IMR-90 (cell line): Measurements from ENCODE around the gene GYPB. TPM values are rescaled to one million over a fixed set of nuclear protein-coding genes. Genes with fewer than 3 reads are reported as not detected.

Experiments
- ATAC-seq: fragments of 200-7000 bp; cut with Tn5 transposase; 2 replicates; pipeline ENCODE4 v1.9.1; 2020; ENCODE audit warnings: low read depth, mild to moderate bottlenecking, moderate library complexity
- BruUV-seq: library from RNA; stranded (reverse); fragments of 400-500 nt; replicated peaks from 2 replicates; lab custom pipeline; 2021; lab: Mats Ljungman, UMichigan
- CTCF ChIA-PET: fragments of 300-600 bp; formaldehyde crosslinking; extraction: SDS; loops from one replicate; lab custom pipeline; 2021; ENCODE audit warnings: antibody characterized with exemption; lab: Yijun Ruan, JAX
- POLR2A ChIA-PET: fragments of 300-600 bp; sonication (Branson Sonifier 250); formaldehyde crosslinking; loops from one replicate; lab custom pipeline; 2022; ENCODE audit warnings: antibody characterized with exemption; ENCODE audit not compliant: unreplicated experiment; lab: Charles Lee
- DNase-seq: peaks from one replicate; pipeline ENCODE4 v3.0.0; 2013
- H2AFZ ChIP-seq: replicated peaks from 2 replicates; pipeline ENCODE3; 2013; ENCODE audit warnings: low read length, mild to moderate bottlenecking; ENCODE audit not compliant: poor library complexity
- H2AK5ac ChIP-seq: 2 replicates; pipeline ENCODE4 v1.6.1; 2013; ENCODE audit warnings: low read depth, low read length, inconsistent platforms
- H2AK9ac ChIP-seq: replicated peaks from 2 replicates; pipeline ENCODE3; 2013; ENCODE audit warnings: mild to moderate bottlenecking, low read depth, low read length, moderate library complexity; ENCODE audit not compliant: poor library complexity
- H2BK120ac ChIP-seq: 2 replicates; pipeline ENCODE4 v1.6.1; 2013; ENCODE audit warnings: low read depth, low read length, inconsistent platforms
- H2BK15ac ChIP-seq: 3 replicates; pipeline ENCODE4 v1.6.1; 2013; ENCODE audit warnings: low read depth, low read length, inconsistent platforms
- H2BK20ac ChIP-seq: 2 replicates; pipeline ENCODE4 v1.6.1; 2013; ENCODE audit warnings: low read depth, mild to moderate bottlenecking, inconsistent platforms, low read length, moderate library complexity
- H2BK5ac ChIP-seq: 2 replicates; pipeline ENCODE4 v1.6.1; 2013; ENCODE audit warnings: mild to moderate bottlenecking, low read depth, low read length, inconsistent platforms; ENCODE audit not compliant: poor library complexity, severe bottlenecking
- H3K14ac ChIP-seq: replicated peaks from 2 replicates; pipeline ENCODE4 v1.6.1; 2013; ENCODE audit warnings: low read depth, low read length, inconsistent platforms
- H3K18ac ChIP-seq: 2 replicates; pipeline ENCODE4 v1.6.1; 2013; ENCODE audit warnings: low read depth, low read length, control low read depth
- H3K23ac ChIP-seq: 2 replicates; pipeline ENCODE4 v1.6.1; 2013; ENCODE audit warnings: low read depth, low read length, inconsistent platforms
- H3K27ac ChIP-seq: 2 replicates; pipeline ENCODE4 v1.5.1; 2013; ENCODE audit warnings: mild to moderate bottlenecking, control low read depth, low read length; ENCODE audit not compliant: insufficient read depth
- H3K27me3 ChIP-seq: 2 replicates; pipeline ENCODE4 v1.6.1; 2013; ENCODE audit warnings: low read length; ENCODE audit not compliant: control insufficient read depth, insufficient read depth
- H3K36me3 ChIP-seq: 2 replicates; pipeline ENCODE4 v1.6.1; 2013; ENCODE audit warnings: low read length, mixed read lengths; ENCODE audit not compliant: control insufficient read depth, insufficient read depth
- H3K4ac ChIP-seq: 2 replicates; pipeline ENCODE4 v1.6.1; 2013; ENCODE audit warnings: low read depth, low read length, inconsistent platforms
- H3K4me1 ChIP-seq: 2 replicates; pipeline ENCODE4 v1.6.1; 2013; ENCODE audit warnings: low read length, mixed read lengths; ENCODE audit not compliant: control insufficient read depth, insufficient read depth
- H3K4me2 ChIP-seq: 2 replicates; pipeline ENCODE4 v1.6.1; 2013; ENCODE audit warnings: low read depth, mild to moderate bottlenecking, control low read depth, low read length, moderate library complexity
- H3K4me3 ChIP-seq: 2 replicates; pipeline ENCODE4 v1.5.1; 2013; ENCODE audit warnings: low read depth, mild to moderate bottlenecking, control low read depth, low read length, moderate library complexity; ENCODE audit not compliant: insufficient read depth
- H3K56ac ChIP-seq: 2 replicates; pipeline ENCODE4 v1.6.1; 2013; ENCODE audit warnings: low read length, inconsistent platforms; ENCODE audit not compliant: insufficient read depth; ENCODE audit errors: extremely low read depth
- H3K79me1 ChIP-seq, 2 experiments: 2 replicates each; pipeline ENCODE4 v1.6.1; 2013; ENCODE audit warnings: low read length in 2 of 2, inconsistent platforms in 1 of 2, low read depth in 1 of 2
- H3K9ac ChIP-seq: 2 replicates; pipeline ENCODE4 v1.6.1; 2013; ENCODE audit warnings: low read depth, low read length, control low read depth
- H3K9me1 ChIP-seq: 2 replicates; pipeline ENCODE4 v1.6.1; 2013; ENCODE audit warnings: low read length, inconsistent platforms; ENCODE audit not compliant: insufficient read depth
- H3K9me3 ChIP-seq: 2 replicates; pipeline ENCODE4 v1.6.1; 2013; ENCODE audit warnings: low read length; ENCODE audit not compliant: control insufficient read depth, insufficient read depth
- H4K20me1 ChIP-seq: 2 replicates; pipeline ENCODE4 v1.6.1; 2013; ENCODE audit warnings: low read length, inconsistent platforms; ENCODE audit not compliant: insufficient read depth
- H4K5ac ChIP-seq: 2 replicates; pipeline ENCODE4 v1.6.1; 2013; ENCODE audit warnings: mild to moderate bottlenecking, low read depth, low read length, control low read depth
- H4K8ac ChIP-seq, 2 experiments: 2 replicates each; pipeline ENCODE4 v1.6.1; 2013; ENCODE audit warnings: low read depth in 2 of 2, low read length in 2 of 2, control low read depth in 1 of 2, inconsistent platforms in 1 of 2
- H4K91ac ChIP-seq: 2 replicates; pipeline ENCODE4 v1.6.1; 2013; ENCODE audit warnings: low read depth, low read length, inconsistent platforms; ENCODE audit not compliant: insufficient read depth
- BHLHE40 ChIP-seq: fragments of 150-350 bp; IDR thresholded peaks from 2 replicates; pipeline ENCODE4 v1.6.1; 2016; ENCODE audit warnings: mild to moderate bottlenecking, low read depth, low read length
- CEBPB ChIP-seq: IDR thresholded peaks from 2 replicates; pipeline ENCODE4 v1.6.1; 2012; ENCODE audit warnings: low read depth, low read length, improper control_type of control experiment
- CHD1 ChIP-seq: IDR thresholded peaks from 2 replicates; pipeline ENCODE4 v1.6.1; 2012; ENCODE audit warnings: low read depth, low read length, improper control_type of control experiment
- FOS ChIP-seq: fragments of 150-350 bp; IDR thresholded peaks from 2 replicates; pipeline ENCODE4 v1.6.1; 2016; ENCODE audit warnings: low read depth, low read length
- MAFK ChIP-seq: IDR thresholded peaks from 2 replicates; pipeline ENCODE4 v1.6.1; 2012; ENCODE audit warnings: low read depth, low read length, improper control_type of control experiment
- MAZ ChIP-seq: IDR thresholded peaks from 2 replicates; pipeline ENCODE4 v1.6.1; 2012; ENCODE audit warnings: low read depth, mild to moderate bottlenecking, low read length, improper control_type of control experiment, moderate library complexity, borderline replicate concordance
- MXI1 ChIP-seq: IDR thresholded peaks from 2 replicates; pipeline ENCODE4 v1.6.1; 2012; ENCODE audit warnings: low read depth, mild to moderate bottlenecking, low read length, moderate library complexity, borderline replicate concordance
- NFE2L2 ChIP-seq: fragments of 150-350 bp; IDR thresholded peaks from 2 replicates; pipeline ENCODE4 v1.6.1; 2016; ENCODE audit warnings: low read depth, mild to moderate bottlenecking, low read length
- POLR2A ChIP-seq: IDR thresholded peaks from 2 replicates; pipeline ENCODE4 v1.6.1; 2012; ENCODE audit warnings: mild to moderate bottlenecking, low read depth, low read length
- RAD21 ChIP-seq: IDR thresholded peaks from 2 replicates; pipeline ENCODE4 v1.6.1; 2012; ENCODE audit warnings: low read length, improper control_type of control experiment
- RCOR1 ChIP-seq: IDR thresholded peaks from 2 replicates; pipeline ENCODE4 v1.6.1; 2012; ENCODE audit warnings: mild to moderate bottlenecking, low read length, improper control_type of control experiment; ENCODE audit not compliant: insufficient replicate concordance
- RFX5 ChIP-seq: IDR thresholded peaks from 2 replicates; pipeline ENCODE4 v1.8.0; 2012; ENCODE audit warnings: low read depth, mild to moderate bottlenecking, low read length, moderate library complexity
- SMC3 ChIP-seq: fragments of 150-350 bp; IDR thresholded peaks from 2 replicates; pipeline ENCODE4 v1.6.1; 2016; ENCODE audit warnings: low read depth, mild to moderate bottlenecking, antibody characterized with exemption, low read length, moderate library complexity
- WGBS, 2 experiments: methylation state at CpG; one replicate each; pipeline versions ENCODE4 v1.1.5 to v1.1.7; 2013; ENCODE audit warnings: missing lambda C conversion rate in 2 of 2; ENCODE audit not compliant: insufficient read length in 1 of 2; ENCODE audit errors: extremely low coverage in 2 of 2; 5-methylcytosine and 5-hydroxymethylcytosine counted together
- dilution Hi-C: fragments of 300-500 bp; cut with HindIII; formaldehyde crosslinking; loops from one replicate; pipeline ENCODE4 v1.14.3; 2018; ENCODE audit warnings: low sequenced_read_pairs; ENCODE audit not compliant: unreplicated experiment
- in situ Hi-C: fragments of 300-500 bp; cut with MboI; formaldehyde crosslinking; loops from 3 replicates; pipeline ENCODE4 v1.14.3; 2019; ENCODE audit warnings: low sequenced_read_pairs, inconsistent platforms, mixed read lengths
- intact Hi-C: fragments of 100-400 bp; cut with micrococcal nuclease; formaldehyde crosslinking; loops from 2 replicates; pipeline ENCODE4 v1.10.0; 2022
- polyA plus RNA-seq, 3 experiments: library from polyadenylated mRNA; depleted of rRNA; stranded (reverse); fragments of >200 nt; gene quantifications; 2 replicates each; pipeline ENCODE4 v1.2.3, GENCODE V29; 2012; ENCODE audit warnings: low replicate concordance in 1 of 3
- total RNA-seq: library from RNA; depleted of rRNA; stranded (reverse); fragments of >200 nt; gene quantifications from 2 replicates; pipeline ENCODE4 v1.2.3, GENCODE V29; 2012
- TF ChIP-seq, protein P1 (sequence below): conservative IDR thresholded peaks from 2 replicates; pipeline ENCODE4 v1.5.1; 2012; ENCODE audit warnings: mild to moderate bottlenecking, low read depth, low read length, improper control_type of control experiment
- TF ChIP-seq, protein P2 (sequence below): fragments of 150-350 bp; IDR thresholded peaks from 2 replicates; pipeline ENCODE4 v1.6.1; 2016; ENCODE audit warnings: low read depth, mild to moderate bottlenecking, low read length, moderate library complexity, borderline replicate concordance
- TF ChIP-seq, protein P3 (sequence below): fragments of 150-350 bp; IDR thresholded peaks from 2 replicates; pipeline ENCODE4 v1.6.1; 2017; ENCODE audit warnings: mild to moderate bottlenecking, antibody characterized with exemption, low read length, low read depth

The GYPB gene
- total and polyA plus RNA-seq, 2 of the 4 experiments (the other 2 are of a cell fraction): not detected

DNA sequence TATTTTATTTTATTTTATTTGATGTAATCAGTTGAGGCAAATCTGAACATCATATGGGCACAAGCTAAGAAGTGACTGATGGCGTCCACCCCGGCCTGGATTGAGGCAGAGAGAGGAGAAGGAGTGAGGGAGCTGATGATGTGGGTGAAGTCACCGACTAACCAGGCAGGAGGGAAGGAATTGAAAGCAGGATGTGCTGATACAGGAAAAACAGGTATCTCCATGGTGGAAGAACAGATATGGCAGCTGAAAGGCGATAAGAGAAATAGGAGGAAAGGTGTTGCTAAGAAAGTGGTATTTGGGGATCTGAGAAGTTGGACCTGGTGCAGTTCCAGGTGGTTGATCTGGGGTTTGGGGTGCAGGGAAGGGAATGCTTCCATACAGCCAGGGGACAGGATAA, 37.6 kb upstream of the GYPB start:
- Histone ChIP-seq H3K18ac (no peak overlapping the region), H2AK5ac (no peak overlapping the region), H3K23ac (no peak overlapping the region), H3K79me1 (no peaks in the 10 kb centered on the region), H3K4me1 (no peaks in the 10 kb centered on the region), H2AK9ac (no peak overlapping the region), H2BK120ac (no peak overlapping the region), H3K4me2 (no peak overlapping the region), H3K9me1 (no peaks in the 10 kb centered on the region), H4K20me1 (no peaks in the 10 kb centered on the region), H3K36me3 (no peaks in the 10 kb centered on the region), H2BK15ac (no peak overlapping the region), H3K27me3 (no peaks in the 10 kb centered on the region), H3K9me3 (no peaks in the 10 kb centered on the region; the same call in 1 of the 2 replicates), H4K91ac (no peak overlapping the region), H3K4me3 (no peak overlapping the region), H4K5ac (no peak overlapping the region), H2BK5ac (no peak overlapping the region), H3K4ac (no peak overlapping the region), H3K9ac (no peak overlapping the region), H3K27ac (no peak overlapping the region), H2BK20ac (no peak overlapping the region), H2AFZ (no peak overlapping the region), H3K56ac (no peak overlapping the region), H3K14ac (no peak overlapping the region), H4K8ac (no peak overlapping the region)
- DNase-seq: no peak
- no TSS peak for BruUV-seq
- no peak for ATAC-seq
- POLR2A ChIA-PET: no interaction called here
- intact Hi-C loops: no loop called here
- TF ChIP-seq, protein P1, sequence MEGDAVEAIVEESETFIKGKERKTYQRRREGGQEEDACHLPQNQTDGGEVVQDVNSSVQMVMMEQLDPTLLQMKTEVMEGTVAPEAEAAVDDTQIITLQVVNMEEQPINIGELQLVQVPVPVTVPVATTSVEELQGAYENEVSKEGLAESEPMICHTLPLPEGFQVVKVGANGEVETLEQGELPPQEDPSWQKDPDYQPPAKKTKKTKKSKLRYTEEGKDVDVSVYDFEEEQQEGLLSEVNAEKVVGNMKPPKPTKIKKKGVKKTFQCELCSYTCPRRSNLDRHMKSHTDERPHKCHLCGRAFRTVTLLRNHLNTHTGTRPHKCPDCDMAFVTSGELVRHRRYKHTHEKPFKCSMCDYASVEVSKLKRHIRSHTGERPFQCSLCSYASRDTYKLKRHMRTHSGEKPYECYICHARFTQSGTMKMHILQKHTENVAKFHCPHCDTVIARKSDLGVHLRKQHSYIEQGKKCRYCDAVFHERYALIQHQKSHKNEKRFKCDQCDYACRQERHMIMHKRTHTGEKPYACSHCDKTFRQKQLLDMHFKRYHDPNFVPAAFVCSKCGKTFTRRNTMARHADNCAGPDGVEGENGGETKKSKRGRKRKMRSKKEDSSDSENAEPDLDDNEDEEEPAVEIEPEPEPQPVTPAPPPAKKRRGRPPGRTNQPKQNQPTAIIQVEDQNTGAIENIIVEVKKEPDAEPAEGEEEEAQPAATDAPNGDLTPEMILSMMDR: no peak
- TF ChIP-seq, protein P2, sequence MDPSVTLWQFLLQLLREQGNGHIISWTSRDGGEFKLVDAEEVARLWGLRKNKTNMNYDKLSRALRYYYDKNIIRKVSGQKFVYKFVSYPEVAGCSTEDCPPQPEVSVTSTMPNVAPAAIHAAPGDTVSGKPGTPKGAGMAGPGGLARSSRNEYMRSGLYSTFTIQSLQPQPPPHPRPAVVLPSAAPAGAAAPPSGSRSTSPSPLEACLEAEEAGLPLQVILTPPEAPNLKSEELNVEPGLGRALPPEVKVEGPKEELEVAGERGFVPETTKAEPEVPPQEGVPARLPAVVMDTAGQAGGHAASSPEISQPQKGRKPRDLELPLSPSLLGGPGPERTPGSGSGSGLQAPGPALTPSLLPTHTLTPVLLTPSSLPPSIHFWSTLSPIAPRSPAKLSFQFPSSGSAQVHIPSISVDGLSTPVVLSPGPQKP: no peak
- TF ChIP-seq MXI1 (no peak), POLR2A (no peak), RFX5 (no peak), MAZ (no peak), SMC3 (no peak), MAFK (no peak), FOS (no peak), CHD1 (no peak), NFE2L2 (no peak), CEBPB (no peak), RCOR1 (no peak), RAD21 (no peak), BHLHE40 (no peak)
- TF ChIP-seq, protein P3, sequence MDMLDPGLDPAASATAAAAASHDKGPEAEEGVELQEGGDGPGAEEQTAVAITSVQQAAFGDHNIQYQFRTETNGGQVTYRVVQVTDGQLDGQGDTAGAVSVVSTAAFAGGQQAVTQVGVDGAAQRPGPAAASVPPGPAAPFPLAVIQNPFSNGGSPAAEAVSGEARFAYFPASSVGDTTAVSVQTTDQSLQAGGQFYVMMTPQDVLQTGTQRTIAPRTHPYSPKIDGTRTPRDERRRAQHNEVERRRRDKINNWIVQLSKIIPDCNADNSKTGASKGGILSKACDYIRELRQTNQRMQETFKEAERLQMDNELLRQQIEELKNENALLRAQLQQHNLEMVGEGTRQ: no peak
- CTCF ChIA-PET: no interaction called here
- dilution Hi-C loops: no loop called here
- 65% methylated on average over 3 of the region's 4 CpGs; no CpG with 5 or more reads in 1 of the 2 experiments for WGBS, 2 experiments
- in situ Hi-C loops: no loop called here
